Nephron progenitor cell (in vitro differentiated cells): Measurements from ENCODE around the gene MMP17.

Source experiments
- DNase-seq: peaks from one replicate; pipeline ENCODE4 v3.0.0; 2021
- H3K27ac Mint-ChIP-seq: 2 replicates; pipeline ENCODE4 v1.8.0; 2021; ENCODE audit warnings: mild to moderate bottlenecking, moderate library complexity, mixed read lengths
- H3K27me3 Mint-ChIP-seq: 2 replicates; pipeline ENCODE4 v1.8.0; 2021; ENCODE audit warnings: mild to moderate bottlenecking, low read depth, mixed read lengths; ENCODE audit not compliant: poor library complexity
- H3K36me3 Mint-ChIP-seq: 2 replicates; pipeline ENCODE4 v1.8.0; 2021; ENCODE audit warnings: low read depth, mixed read lengths
- H3K4me1 Mint-ChIP-seq: 2 replicates; pipeline ENCODE4 v1.8.0; 2021; ENCODE audit warnings: mixed read lengths
- H3K4me3 Mint-ChIP-seq: 2 replicates; pipeline ENCODE4 v1.8.0; 2021; ENCODE audit warnings: mild to moderate bottlenecking, moderate library complexity, mixed read lengths
- H3K9me3 Mint-ChIP-seq: 2 replicates; pipeline ENCODE4 v1.8.0; 2021; ENCODE audit warnings: mild to moderate bottlenecking, moderate library complexity, mixed read lengths
- CTCF ChIP-seq: fragments of 200-600 bp; sonication (generic); IDR thresholded peaks from 2 replicates; pipeline ENCODE4 v1.5.0; 2021; ENCODE audit warnings: antibody characterized with exemption

MMP17 gene

GRCh38 chr12:131829356-131829747 is 1.2 kb downstream of the MMP17 start:
- DNase-seq = peak; percentile 35
- Mint-ChIP-seq H3K36me3 (no peaks in the 10 kb centered on the region), H3K9me3 (no peaks in the 10 kb centered on the region), H3K27ac (no peak overlapping the region), H3K4me1 (no peaks in the 10 kb centered on the region), H3K4me3 (peak overlapping the region; percentile 55), H3K27me3 (peaks cover 83% of the 10 kb centered on the region)
- TF ChIP-seq CTCF = no peak

GRCh38 chr12:131829791-131830334 is 1.7 kb downstream of the MMP17 start:
- no peak for DNase-seq
- no peak for TF ChIP-seq CTCF

GRCh38 chr12:131830335-131830913 is 2.2 kb downstream of the MMP17 start:
- TF ChIP-seq CTCF = peak; percentile 38
- Mint-ChIP-seq H3K9me3 (no peaks in the 10 kb centered on the region), H3K36me3 (no peaks in the 10 kb centered on the region), H3K4me1 (no peaks in the 10 kb centered on the region), H3K27ac (no peak overlapping the region), H3K27me3 (peaks cover 72% of the 10 kb centered on the region), H3K4me3 (peak overlapping the region; percentile 68)
- DNase-seq = peak; percentile 79

More at GRCh38 chr12:131829791-131830334, 1.7 kb downstream of the MMP17 start:
- H3K9me3 Mint-ChIP-seq = no peaks in the 10 kb centered on the region
- no peaks in the 10 kb centered on the region for H3K36me3 Mint-ChIP-seq
- H3K27me3 Mint-ChIP-seq = peaks cover 78% of the 10 kb centered on the region
- H3K27ac Mint-ChIP-seq = no peak overlapping the region
- H3K4me1 Mint-ChIP-seq = no peaks in the 10 kb centered on the region
- no peak overlapping the region for H3K4me3 Mint-ChIP-seq

- peak overlapping the region; percentile 68 for H3K4me3 Mint-ChIP-seq
- no peaks in the 10 kb centered on the region for H3K4me1 Mint-ChIP-seq
- no peaks in the 10 kb centered on the region for H3K9me3 Mint-ChIP-seq
- TF ChIP-seq CTCF = no peak
- H3K27me3 Mint-ChIP-seq = peaks cover 66% of the 10 kb centered on the region
- peak; percentile 31 for DNase-seq
- no peak overlapping the region for H3K27ac Mint-ChIP-seq
- no peaks in the 10 kb centered on the region for H3K36me3 Mint-ChIP-seq
Measured at GRCh38 chr12:131830914-131831571, 2.9 kb downstream of the MMP17 start.

GRCh38 chr12:131831635-131832041 is 3.4 kb downstream of the MMP17 start:
- H3K9me3 Mint-ChIP-seq = no peaks in the 10 kb centered on the region

More at GRCh38 chr12:131831635-131832041, 3.4 kb downstream of the MMP17 start:
- H3K36me3 Mint-ChIP-seq = no peaks in the 10 kb centered on the region
- no peak for TF ChIP-seq CTCF
- DNase-seq = no peak
- no peaks in the 10 kb centered on the region for H3K4me1 Mint-ChIP-seq
- no peak overlapping the region for H3K27ac Mint-ChIP-seq
- no peak overlapping the region for H3K4me3 Mint-ChIP-seq
- peaks cover 60% of the 10 kb centered on the region for H3K27me3 Mint-ChIP-seq
